H1 (cell line): Measurements from ENCODE around the gene MADD.

ENCODE experiments used
- GABPA ChIP-seq: IDR thresholded peaks from 2 replicates; pipeline ENCODE4 v1.6.1; 2011; ENCODE audit warnings: mild to moderate bottlenecking, low read length, moderate library complexity, borderline replicate concordance; ENCODE audit not compliant: insufficient read depth
- SP1 ChIP-seq: IDR thresholded peaks from 2 replicates; pipeline ENCODE4 v1.6.1; 2011; ENCODE audit warnings: low read depth, low read length
- TF ChIP-seq, protein P1 (sequence below), 3 experiments: IDR thresholded peaks; 1 replicate in 2 of 3; 2 replicates in 1 of 3; pipeline versions ENCODE4 v1.5.1 to v1.6.1; 2011; ENCODE audit warnings: low read length in 3 of 3, mild to moderate bottlenecking in 3 of 3, inconsistent platforms in 2 of 3, low read depth in 1 of 3, moderate library complexity in 1 of 3; ENCODE audit not compliant: insufficient read depth in 1 of 3; ENCODE audit errors: control extremely low read depth in 1 of 3

DNA sequence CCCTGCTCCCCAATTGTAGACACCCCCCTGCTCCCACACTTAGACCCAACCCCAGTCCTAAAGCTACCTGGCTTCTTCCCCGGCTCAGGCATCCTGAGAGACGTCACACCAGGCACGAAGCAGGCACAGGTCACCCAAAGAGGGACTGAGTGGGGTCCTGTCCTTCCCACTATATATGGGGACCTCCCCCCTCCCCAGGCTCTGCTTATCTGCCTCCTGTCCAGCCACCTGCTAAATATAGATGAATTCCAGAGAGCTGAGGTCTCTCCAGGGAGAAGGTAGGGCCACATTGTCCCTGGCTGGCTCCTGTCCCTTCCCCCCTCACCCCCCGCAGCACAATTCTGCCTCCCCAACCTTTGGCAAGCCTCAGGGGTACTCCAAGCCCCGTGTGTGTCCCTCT lies 82.6 kb downstream of the MADD start, which contains the start of gene MYBPC3:
- TF ChIP-seq, protein P1, sequence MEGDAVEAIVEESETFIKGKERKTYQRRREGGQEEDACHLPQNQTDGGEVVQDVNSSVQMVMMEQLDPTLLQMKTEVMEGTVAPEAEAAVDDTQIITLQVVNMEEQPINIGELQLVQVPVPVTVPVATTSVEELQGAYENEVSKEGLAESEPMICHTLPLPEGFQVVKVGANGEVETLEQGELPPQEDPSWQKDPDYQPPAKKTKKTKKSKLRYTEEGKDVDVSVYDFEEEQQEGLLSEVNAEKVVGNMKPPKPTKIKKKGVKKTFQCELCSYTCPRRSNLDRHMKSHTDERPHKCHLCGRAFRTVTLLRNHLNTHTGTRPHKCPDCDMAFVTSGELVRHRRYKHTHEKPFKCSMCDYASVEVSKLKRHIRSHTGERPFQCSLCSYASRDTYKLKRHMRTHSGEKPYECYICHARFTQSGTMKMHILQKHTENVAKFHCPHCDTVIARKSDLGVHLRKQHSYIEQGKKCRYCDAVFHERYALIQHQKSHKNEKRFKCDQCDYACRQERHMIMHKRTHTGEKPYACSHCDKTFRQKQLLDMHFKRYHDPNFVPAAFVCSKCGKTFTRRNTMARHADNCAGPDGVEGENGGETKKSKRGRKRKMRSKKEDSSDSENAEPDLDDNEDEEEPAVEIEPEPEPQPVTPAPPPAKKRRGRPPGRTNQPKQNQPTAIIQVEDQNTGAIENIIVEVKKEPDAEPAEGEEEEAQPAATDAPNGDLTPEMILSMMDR (IDR thresholded peaks at IDR 0.05; ENCODE audit: control extremely low read depth in 1 of 3, insufficient read depth in 1 of 3, low read depth in 1 of 3, low read length in 3 of 3): no peak
- TF ChIP-seq GABPA: no peak
- no peak for TF ChIP-seq SP1
